ENCODE data around the gene KRTAP20-1. TPM values are rescaled to one million over a fixed set of nuclear protein-coding genes. Genes with fewer than 3 reads are reported as not detected.

The KRTAP20-1 gene
- total RNA-seq, 1 experiment from 2014 or later: not detected

DNA sequence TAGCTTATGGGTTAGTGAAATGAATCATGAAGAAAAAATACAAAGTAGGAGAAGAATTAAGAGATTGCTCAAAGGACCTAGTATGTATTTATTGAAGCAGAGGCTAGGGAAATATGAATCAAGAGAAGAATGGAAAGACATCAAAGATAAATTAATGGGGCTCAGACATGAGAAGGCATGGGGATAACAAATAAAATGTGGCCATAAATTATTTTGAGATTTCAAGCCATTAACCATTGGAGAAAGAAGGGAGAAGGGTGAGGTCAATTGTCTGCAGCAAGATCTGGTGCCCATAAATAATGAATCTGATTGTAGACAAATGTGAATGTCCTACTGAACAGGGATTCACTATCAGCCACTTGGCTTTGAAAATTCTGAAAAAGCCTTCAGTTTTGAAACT, 36.7 kb downstream of the KRTAP20-1 start:
- no peak overlapping the region for H3K4me3 Mint-ChIP-seq (ENCODE audit: unreplicated experiment)
- H3K36me3 Mint-ChIP-seq (ENCODE audit: insufficient read depth, unreplicated experiment): no peaks in the 10 kb centered on the region
- H3K4me1 ChIP-seq: no peaks in the 10 kb centered on the region
- no peaks in the 10 kb centered on the region for H3K36me3 ChIP-seq (ENCODE audit: control insufficient read depth, insufficient read depth, low read length)
- POLR2A ChIA-PET: no interaction called here
- TF ChIP-seq, protein P1, sequence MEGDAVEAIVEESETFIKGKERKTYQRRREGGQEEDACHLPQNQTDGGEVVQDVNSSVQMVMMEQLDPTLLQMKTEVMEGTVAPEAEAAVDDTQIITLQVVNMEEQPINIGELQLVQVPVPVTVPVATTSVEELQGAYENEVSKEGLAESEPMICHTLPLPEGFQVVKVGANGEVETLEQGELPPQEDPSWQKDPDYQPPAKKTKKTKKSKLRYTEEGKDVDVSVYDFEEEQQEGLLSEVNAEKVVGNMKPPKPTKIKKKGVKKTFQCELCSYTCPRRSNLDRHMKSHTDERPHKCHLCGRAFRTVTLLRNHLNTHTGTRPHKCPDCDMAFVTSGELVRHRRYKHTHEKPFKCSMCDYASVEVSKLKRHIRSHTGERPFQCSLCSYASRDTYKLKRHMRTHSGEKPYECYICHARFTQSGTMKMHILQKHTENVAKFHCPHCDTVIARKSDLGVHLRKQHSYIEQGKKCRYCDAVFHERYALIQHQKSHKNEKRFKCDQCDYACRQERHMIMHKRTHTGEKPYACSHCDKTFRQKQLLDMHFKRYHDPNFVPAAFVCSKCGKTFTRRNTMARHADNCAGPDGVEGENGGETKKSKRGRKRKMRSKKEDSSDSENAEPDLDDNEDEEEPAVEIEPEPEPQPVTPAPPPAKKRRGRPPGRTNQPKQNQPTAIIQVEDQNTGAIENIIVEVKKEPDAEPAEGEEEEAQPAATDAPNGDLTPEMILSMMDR (IDR thresholded peaks at IDR 0.05; ENCODE audit: insufficient read depth in 1 of 2, low read depth in 1 of 2, low read length in 1 of 2, severe bottlenecking in 1 of 2, unreplicated experiment in 1 of 2): no peak
- H3K9me3 ChIP-seq: no peaks in the 10 kb centered on the region
- peaks cover 13% of the 10 kb centered on the region for H3K27me3 Mint-ChIP-seq (ENCODE audit: insufficient read depth, unreplicated experiment)
- no peak overlapping the region for H3K27ac Mint-ChIP-seq (ENCODE audit: unreplicated experiment)
- intact Hi-C loops (cut with micrococcal nuclease; ENCODE audit: unreplicated experiment): no loop called here
- DNase-seq: no peak
- CTCF ChIA-PET: no interaction called here
- no TSS peak for BruUV-seq (replicated peaks)
- H3K4me3 ChIP-seq (ENCODE audit: low read depth, low read length): no peak overlapping the region
- no peaks in the 10 kb centered on the region for H3K27me3 ChIP-seq (replicated peaks; ENCODE audit: control insufficient read depth, insufficient read depth, low read length)
- no peaks in the 10 kb centered on the region for H3K4me1 Mint-ChIP-seq (ENCODE audit: low read depth, unreplicated experiment)
- H3K9me3 Mint-ChIP-seq (ENCODE audit: unreplicated experiment): no peaks in the 10 kb centered on the region

Other genes starting within 250 kb of the KRTAP20-1 start
- not detected in 2 replicates for gene KRTAP13-2, start 244.2 kb upstream of the KRTAP20-1 start, total RNA-seq (2022)
- not detected in 2 replicates for gene KRTAP13-1, start 220.4 kb upstream of the KRTAP20-1 start, total RNA-seq (2022)
- gene KRTAP13-3, start 190.5 kb upstream of the KRTAP20-1 start, total RNA-seq (2022): not detected in 2 replicates
- not detected in 2 replicates for gene KRTAP13-4, start 186.2 kb upstream of the KRTAP20-1 start, total RNA-seq (2022)
- not detected in 2 replicates for gene KRTAP15-1, start 176.2 kb upstream of the KRTAP20-1 start, total RNA-seq (2022)
- not detected in 2 replicates for gene KRTAP19-1, start 136.1 kb upstream of the KRTAP20-1 start, total RNA-seq (2022)
- not detected in 2 replicates for gene KRTAP19-2, start 129.0 kb upstream of the KRTAP20-1 start, total RNA-seq (2022)
- gene KRTAP19-3, start 124.4 kb upstream of the KRTAP20-1 start, total RNA-seq (2022): not detected in 2 replicates
- gene KRTAP19-4, start 119.3 kb upstream of the KRTAP20-1 start, total RNA-seq (2022): not detected in 2 replicates
- gene KRTAP19-5, start 114.3 kb upstream of the KRTAP20-1 start, total RNA-seq (2022): not detected in 2 replicates
- not detected in 2 replicates for gene KRTAP19-6, start 74.6 kb upstream of the KRTAP20-1 start, total RNA-seq (2022)
- gene KRTAP19-7, start 55.1 kb upstream of the KRTAP20-1 start, total RNA-seq (2022): not detected in 2 replicates
- not detected in 2 replicates for gene KRTAP22-2, start 26.0 kb upstream of the KRTAP20-1 start, total RNA-seq (2022)
- not detected in 2 replicates for gene KRTAP6-3, start 24.0 kb upstream of the KRTAP20-1 start, total RNA-seq (2022)
- gene KRTAP6-2, start 17.5 kb upstream of the KRTAP20-1 start, total RNA-seq (2022): not detected in 2 replicates
- gene KRTAP22-1, start 15.3 kb upstream of the KRTAP20-1 start, total RNA-seq (2022): not detected in 2 replicates
- not detected in 2 replicates for gene KRTAP6-1, start 2.5 kb upstream of the KRTAP20-1 start, total RNA-seq (2022)
- not detected in 2 replicates for gene KRTAP20-4, start 4.2 kb downstream of the KRTAP20-1 start, total RNA-seq (2022)
- not detected in 2 replicates for gene KRTAP20-2, start 18.8 kb downstream of the KRTAP20-1 start, total RNA-seq (2022)
- gene KRTAP20-3, start 26.4 kb downstream of the KRTAP20-1 start, total RNA-seq (2022): not detected in 2 replicates
- gene KRTAP21-3, start 102.4 kb downstream of the KRTAP20-1 start, total RNA-seq (2022): not detected in 2 replicates
- not detected in 2 replicates for gene KRTAP21-2, start 130.8 kb downstream of the KRTAP20-1 start, total RNA-seq (2022)
- gene KRTAP21-1, start 139.0 kb downstream of the KRTAP20-1 start, total RNA-seq (2022): not detected in 2 replicates
- gene KRTAP8-1, start 196.8 kb downstream of the KRTAP20-1 start, total RNA-seq (2022): not detected in 2 replicates
- gene KRTAP7-1, start 213.3 kb downstream of the KRTAP20-1 start, total RNA-seq (2022): not detected in 2 replicates